K562 (cell line): Measurements from ENCODE around the gene PPL. TPM values are rescaled to one million over a fixed set of nuclear protein-coding genes. Genes with fewer than 3 reads are reported as not detected.

ENCODE experiments used
- ARID2 ChIP-seq: fragments of 450-650 bp; IDR thresholded peaks from 2 replicates; pipeline ENCODE4 v1.6.1; 2017; ENCODE audit warnings: antibody characterized with exemption, mild to moderate bottlenecking
- ATF7 ChIP-seq: fragments of 450-650 bp; IDR thresholded peaks from 2 replicates; pipeline ENCODE4 v1.7.1; 2014; ENCODE audit warnings: mild to moderate bottlenecking, moderate library complexity
- HNRNPL ChIP-seq: fragments of 200-400 bp; formaldehyde crosslinking; IDR thresholded peaks from 2 replicates; pipeline ENCODE4 v1.6.1; 2017; ENCODE audit warnings: low read depth, mild to moderate bottlenecking, low read length
- MCM2 ChIP-seq: fragments of 450-650 bp; IDR thresholded peaks from 2 replicates; pipeline ENCODE4 v1.6.1; 2017; ENCODE audit warnings: low read depth, mild to moderate bottlenecking
- RNF2 ChIP-seq: sonication (generic); IDR thresholded peaks from 2 replicates; pipeline ENCODE4 v1.6.1; 2016
- ZNF707 ChIP-seq: fragments of 250-450 bp; sonication (Bioruptor Pico); conservative IDR thresholded peaks from 2 replicates; pipeline ENCODE4 v1.8.0; 2022; ENCODE audit warnings: inconsistent platforms, mild to moderate bottlenecking, moderate library complexity
- ZSCAN32 ChIP-seq: fragments of 450-650 bp; formaldehyde crosslinking; IDR thresholded peaks from 2 replicates; pipeline ENCODE4 v1.4.0; 2020; ENCODE audit warnings: mild to moderate bottlenecking, moderate library complexity
- polyA plus RNA-seq, 8 experiments: library from polyadenylated mRNA; depleted of rRNA in 4 of 8; stranded (reverse) in 5 of 8; unstranded in 3 of 8; fragments of >200 nt; fragmentation: Nextera tagmentation in 2 of 8; fragmentation: Illumina TruSeq in 1 of 8; extraction: Ambion mirVana in 2 of 8; extraction: Trizol in 1 of 8; gene quantifications; 2 replicates each; pipeline versions ENCODE4 v1.2.1 to v1.2.3, GENCODE V29; 2011 to 2014; ENCODE audit warnings: inconsistent platforms in 1 of 8, missing spikeins in 1 of 8
- total RNA-seq, 7 experiments: library from RNA; depleted of rRNA in 6 of 7; stranded (reverse); fragments of >200 nt in 6 of 7; fragmentation: Illumina TruSeq in 2 of 7; extraction: Trizol in 2 of 7; gene quantifications; 2 replicates each; pipeline versions ENCODE4 v1.2.1 to v1.2.3, GENCODE V29; 2011 to 2021; ENCODE audit warnings: low replicate concordance in 1 of 7
- TF ChIP-seq, protein P1 (sequence below): fragments of 250-450 bp; sonication (Bioruptor Pico); IDR thresholded peaks from 2 replicates; pipeline ENCODE4 v1.8.0; 2021; ENCODE audit warnings: moderate library complexity, mild to moderate bottlenecking, inconsistent platforms
- TF ChIP-seq, protein P2 (sequence below): sonication (generic); formaldehyde crosslinking; IDR thresholded peaks from 2 replicates; pipeline ENCODE4 v1.8.0; 2022; ENCODE audit warnings: missing genetic modification reagents, mild to moderate bottlenecking, moderate library complexity, borderline replicate concordance

The PPL gene
- total and polyA plus RNA-seq, 9 of the 15 experiments (the other 6 are each of a cell fraction or from before 2014, with no cell fraction given), result 0.01 to 0.15 (median 0.07) TPM; not detected in 3

- no peak for TF ChIP-seq RNF2
- TF ChIP-seq, protein P1, sequence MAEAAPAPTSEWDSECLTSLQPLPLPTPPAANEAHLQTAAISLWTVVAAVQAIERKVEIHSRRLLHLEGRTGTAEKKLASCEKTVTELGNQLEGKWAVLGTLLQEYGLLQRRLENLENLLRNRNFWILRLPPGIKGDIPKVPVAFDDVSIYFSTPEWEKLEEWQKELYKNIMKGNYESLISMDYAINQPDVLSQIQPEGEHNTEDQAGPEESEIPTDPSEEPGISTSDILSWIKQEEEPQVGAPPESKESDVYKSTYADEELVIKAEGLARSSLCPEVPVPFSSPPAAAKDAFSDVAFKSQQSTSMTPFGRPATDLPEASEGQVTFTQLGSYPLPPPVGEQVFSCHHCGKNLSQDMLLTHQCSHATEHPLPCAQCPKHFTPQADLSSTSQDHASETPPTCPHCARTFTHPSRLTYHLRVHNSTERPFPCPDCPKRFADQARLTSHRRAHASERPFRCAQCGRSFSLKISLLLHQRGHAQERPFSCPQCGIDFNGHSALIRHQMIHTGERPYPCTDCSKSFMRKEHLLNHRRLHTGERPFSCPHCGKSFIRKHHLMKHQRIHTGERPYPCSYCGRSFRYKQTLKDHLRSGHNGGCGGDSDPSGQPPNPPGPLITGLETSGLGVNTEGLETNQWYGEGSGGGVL (CRISPR knock-in tag), result no peak
- no peak for TF ChIP-seq ATF7
- TF ChIP-seq, protein P2, sequence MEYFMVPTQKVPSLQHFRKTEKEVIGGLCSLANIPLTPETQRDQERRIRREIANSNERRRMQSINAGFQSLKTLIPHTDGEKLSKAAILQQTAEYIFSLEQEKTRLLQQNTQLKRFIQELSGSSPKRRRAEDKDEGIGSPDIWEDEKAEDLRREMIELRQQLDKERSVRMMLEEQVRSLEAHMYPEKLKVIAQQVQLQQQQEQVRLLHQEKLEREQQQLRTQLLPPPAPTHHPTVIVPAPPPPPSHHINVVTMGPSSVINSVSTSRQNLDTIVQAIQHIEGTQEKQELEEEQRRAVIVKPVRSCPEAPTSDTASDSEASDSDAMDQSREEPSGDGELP (CRISPR knock-in tag), result no peak
- no peak for TF ChIP-seq MCM2
- no peak for TF ChIP-seq ZNF707
- TF ChIP-seq HNRNPL, result no peak
- TF ChIP-seq ARID2, result no peak
- TF ChIP-seq ZSCAN32 (CRISPR knock-in tag), result no peak
Observed at GRCh38 chr16:4980691-4981090, 43.7 kb upstream of the PPL start (continued).
